ENCODE data around the gene ALX3. TPM values are rescaled to one million over a fixed set of nuclear protein-coding genes. Genes with fewer than 3 reads are reported as not detected.

Gene ALX3
- total RNA-seq, 1 experiment from 2014 or later, result not detected

DNA sequence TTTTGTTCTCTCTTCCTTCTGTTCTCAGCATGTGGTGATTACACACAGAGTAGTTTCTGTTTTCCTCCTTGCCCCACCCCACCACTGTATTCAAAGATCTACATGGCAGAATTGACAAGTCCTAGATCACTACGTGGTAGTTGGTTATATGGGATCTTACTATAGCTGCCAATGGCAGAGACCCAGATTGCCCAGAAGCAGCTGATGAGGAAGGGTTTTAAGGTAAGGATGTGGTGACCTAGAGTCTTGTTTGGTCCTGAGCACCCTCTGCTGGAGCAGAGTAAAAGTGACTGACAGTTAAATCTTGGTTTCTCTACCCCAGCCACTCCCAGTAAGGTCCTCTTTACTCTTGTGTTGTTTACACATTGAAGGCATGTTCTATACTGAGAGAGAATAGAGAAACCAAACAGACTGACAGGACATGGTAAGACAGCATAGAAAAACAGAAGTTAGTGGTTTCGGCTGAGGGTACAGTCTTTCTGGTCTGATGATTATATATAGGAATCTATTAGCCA is 58.9 kb downstream of the ALX3 start:
- peak; percentile 73 for DNase-seq (ENCODE audit: unreplicated experiment)
- POLR2A ChIA-PET, result interaction anchor here (0.7 to 4.7 kb wide), 8 partner anchors 11 to 463 kb away, joined by 3 to 48 read pairs (median 4); partner anchors contain the start of genes AHCYL1, GNAI3 and STRIP1
- Mint-ChIP-seq H3K36me3 (ENCODE audit: insufficient read depth, unreplicated experiment) (peaks cover 73% of the 10 kb centered on the region), H3K27ac (ENCODE audit: low read depth, unreplicated experiment) (peak overlapping the region; percentile 39), H3K27me3 (ENCODE audit: insufficient read depth, unreplicated experiment) (no peaks in the 10 kb centered on the region), H3K9me3 (ENCODE audit: unreplicated experiment) (no peaks in the 10 kb centered on the region), H3K4me1 (ENCODE audit: insufficient read depth, unreplicated experiment) (peaks cover 13% of the 10 kb centered on the region), H3K4me3 (ENCODE audit: unreplicated experiment) (no peak overlapping the region)
- CTCF ChIA-PET, result interaction anchor here (0.5 to 12.2 kb wide), 27 partner anchors 8 to 1460 kb away, joined by 3 to 104 read pairs (median 4); partner anchors contain the start of gene AHCYL1
- intact Hi-C loops (cut with micrococcal nuclease), result loop anchor here (1.0 kb wide), 2 partner anchors 27 to 234 kb away; partner anchors contain the start of gene AHCYL1
- BruUV-seq (replicated peaks), result no TSS peak
- TF ChIP-seq, protein P1, sequence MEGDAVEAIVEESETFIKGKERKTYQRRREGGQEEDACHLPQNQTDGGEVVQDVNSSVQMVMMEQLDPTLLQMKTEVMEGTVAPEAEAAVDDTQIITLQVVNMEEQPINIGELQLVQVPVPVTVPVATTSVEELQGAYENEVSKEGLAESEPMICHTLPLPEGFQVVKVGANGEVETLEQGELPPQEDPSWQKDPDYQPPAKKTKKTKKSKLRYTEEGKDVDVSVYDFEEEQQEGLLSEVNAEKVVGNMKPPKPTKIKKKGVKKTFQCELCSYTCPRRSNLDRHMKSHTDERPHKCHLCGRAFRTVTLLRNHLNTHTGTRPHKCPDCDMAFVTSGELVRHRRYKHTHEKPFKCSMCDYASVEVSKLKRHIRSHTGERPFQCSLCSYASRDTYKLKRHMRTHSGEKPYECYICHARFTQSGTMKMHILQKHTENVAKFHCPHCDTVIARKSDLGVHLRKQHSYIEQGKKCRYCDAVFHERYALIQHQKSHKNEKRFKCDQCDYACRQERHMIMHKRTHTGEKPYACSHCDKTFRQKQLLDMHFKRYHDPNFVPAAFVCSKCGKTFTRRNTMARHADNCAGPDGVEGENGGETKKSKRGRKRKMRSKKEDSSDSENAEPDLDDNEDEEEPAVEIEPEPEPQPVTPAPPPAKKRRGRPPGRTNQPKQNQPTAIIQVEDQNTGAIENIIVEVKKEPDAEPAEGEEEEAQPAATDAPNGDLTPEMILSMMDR (IDR thresholded peaks at IDR 0.05; ENCODE audit: unreplicated experiment), result peak; percentile 46

Other genes starting within 250 kb of the ALX3 start
- 6.3 and 11.7 TPM in 2 replicates for gene CSF1, start 159.8 kb downstream of the ALX3 start, total RNA-seq (2022)
- 104 and 106 TPM in 2 replicates for gene AHCYL1, start 85.9 kb downstream of the ALX3 start, total RNA-seq (2022)
- 35.6 and 40.6 TPM in 2 replicates for gene STRIP1, start 36.0 kb downstream of the ALX3 start, total RNA-seq (2022)
- not detected in 2 replicates for gene UBL4B, start 41.8 kb upstream of the ALX3 start, total RNA-seq (2022)
- gene SLC6A17, start 79.8 kb upstream of the ALX3 start, total RNA-seq (2022), result 0.20 TPM in 1 of 2 replicates, not detected in the other
- gene KCNC4, start 139.6 kb upstream of the ALX3 start, total RNA-seq (2022), result 1.1 and 1.3 TPM in 2 replicates

All from MCF 10A (cell line).